CD4-positive, alpha-beta T cell treated with Interferon gamma for 1 hour (primary cell): ENCODE measurements around the gene KRT6A.
"Not testable (repeated sequence)": the region's sequence is repeated elsewhere in the genome, so short reads cannot be mapped to it uniquely, and the experiment has no call there.

Source experiments
- DNase-seq: peaks from one replicate; pipeline ENCODE4 v3.0.0-alpha.2; 2020

KRT6A gene

DNA sequence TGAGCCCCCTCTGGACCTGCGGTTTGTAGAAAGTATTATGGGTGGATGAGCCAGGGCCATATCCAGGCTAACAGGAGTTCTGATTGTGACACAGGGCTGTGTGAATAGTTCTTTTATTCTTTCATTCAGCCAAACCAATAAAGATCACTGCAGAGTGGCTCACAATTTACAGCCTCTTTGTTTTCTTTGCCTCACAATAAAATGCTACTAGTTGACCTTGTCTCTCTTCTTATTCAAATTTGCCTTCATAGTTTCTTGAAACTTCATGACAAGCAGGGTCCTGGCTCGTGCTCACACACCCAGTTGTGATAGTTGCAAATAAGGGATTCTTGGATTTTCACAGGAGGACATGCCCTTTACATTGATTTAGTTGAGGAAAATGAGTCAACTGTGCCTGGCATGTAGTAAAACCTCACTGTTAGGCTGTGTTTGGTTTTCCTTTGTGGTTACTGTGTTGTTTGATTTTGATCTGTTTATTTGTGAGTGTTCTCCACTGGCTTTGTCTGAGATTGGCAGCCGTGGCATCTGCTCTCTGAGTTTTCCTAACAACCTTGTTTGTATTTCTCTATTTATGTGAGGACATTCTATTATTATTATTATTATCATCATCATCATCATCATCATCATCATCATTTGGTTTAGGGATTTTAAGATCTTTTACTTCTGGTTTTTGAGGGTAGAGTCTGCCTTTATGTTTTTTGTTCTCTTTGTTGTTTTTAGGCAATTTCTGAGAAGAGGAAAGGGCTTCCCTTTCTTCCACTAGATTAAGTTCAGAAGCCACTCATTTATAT lies 38.5 kb downstream of the KRT6A start:
- DNase-seq, result no peak

DNA sequence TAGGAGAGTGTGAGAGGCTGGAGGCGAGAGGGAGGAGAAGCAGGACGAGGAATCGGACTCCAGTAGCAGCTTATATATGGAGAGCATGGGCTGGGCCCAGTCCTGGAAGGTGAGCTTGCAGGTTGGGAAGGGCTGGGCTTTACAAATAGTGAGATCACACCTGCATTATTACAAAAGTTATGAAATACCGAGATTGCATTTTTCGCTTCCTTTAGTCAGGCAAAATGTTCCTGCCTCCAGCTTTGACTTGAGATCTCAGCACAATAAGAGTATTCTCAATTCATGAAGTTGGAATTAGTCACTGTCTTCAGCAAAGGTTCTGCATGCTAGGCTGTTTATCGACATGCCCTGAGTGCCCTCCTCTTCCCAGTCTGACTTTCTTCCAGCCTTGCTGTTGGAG lies 41.0 kb downstream of the KRT6A start, which contains the start of gene KRT6B:
Gene KRT6B, minus strand, starts transcription at position 46 of the 400 bp plus-strand sequence. CDS start 68 bp downstream, outside the sequence.
- DNase-seq, result no peak

DNA sequence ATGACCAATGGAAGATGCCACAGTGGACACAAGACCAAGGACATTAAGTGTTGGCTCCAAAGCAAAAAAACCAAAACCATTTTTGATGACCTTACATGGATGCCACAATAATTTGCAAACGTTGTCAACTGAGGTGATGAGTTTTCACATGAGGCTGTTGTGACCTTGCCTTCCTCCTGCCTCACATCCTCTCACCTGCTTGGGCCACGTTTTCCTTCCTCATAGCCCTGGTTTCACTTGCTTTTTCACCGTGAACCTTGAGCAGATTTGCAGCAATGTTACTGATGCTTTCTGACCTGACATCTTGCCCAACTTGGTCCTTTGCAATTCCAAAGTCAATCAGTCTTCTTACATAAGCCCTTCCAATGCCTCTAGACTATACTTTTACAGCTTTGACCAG lies 44.8 kb downstream of the KRT6A start:
- DNase-seq, result no peak

DNA sequence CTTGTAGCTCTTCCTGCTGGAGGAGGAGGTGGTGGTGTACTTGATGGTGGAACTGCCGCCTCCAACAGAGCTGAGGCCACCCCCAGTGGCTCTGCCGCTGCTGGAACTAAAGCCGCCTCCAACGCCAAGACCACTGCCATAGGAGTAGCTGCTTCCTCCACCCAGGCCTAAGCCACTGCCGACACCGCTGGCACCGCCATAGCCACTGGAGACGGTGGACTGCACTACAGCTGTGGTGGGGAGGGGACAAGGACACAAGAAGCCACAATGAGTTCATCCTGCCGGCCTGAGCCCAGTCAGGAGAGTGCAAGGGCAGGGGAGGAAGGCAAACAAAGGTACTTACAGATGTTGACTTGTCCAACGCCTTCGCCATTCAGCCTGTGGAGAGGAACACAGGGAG lies 45.9 kb downstream of the KRT6A start:
- not testable (repeated sequence) for DNase-seq

DNA sequence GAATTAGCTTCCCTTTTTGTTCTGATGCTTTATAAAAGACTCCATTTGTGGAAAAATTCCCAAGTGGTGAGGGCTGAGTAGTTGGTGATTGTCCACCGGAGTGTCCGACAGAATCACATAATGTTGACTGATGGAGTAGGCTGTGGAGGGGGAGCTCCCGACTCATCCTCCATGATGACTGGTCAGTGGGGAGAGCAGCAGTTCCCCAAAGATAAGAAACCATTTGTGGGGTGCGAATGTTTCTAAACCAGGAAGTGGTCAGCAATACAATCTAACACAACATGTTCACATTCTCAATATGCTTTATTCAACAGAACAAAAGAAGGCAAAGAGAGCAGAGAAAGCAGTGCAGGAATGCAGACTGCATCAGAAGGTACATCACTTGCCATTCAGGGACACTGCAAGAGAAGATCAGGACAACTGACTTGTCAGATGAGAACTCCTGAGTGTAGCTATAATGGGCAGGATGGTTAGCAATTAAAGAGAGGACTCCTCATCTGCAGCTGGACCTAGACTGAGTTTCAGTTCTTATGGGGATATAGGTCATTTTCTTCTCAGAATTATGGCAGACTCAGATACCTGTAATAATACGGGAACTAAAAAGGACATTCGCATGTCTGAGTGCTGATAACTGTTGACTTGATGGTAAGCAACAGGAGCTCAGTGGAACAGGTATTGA lies 46.6 kb downstream of the KRT6A start:
- no peak for DNase-seq

DNA sequence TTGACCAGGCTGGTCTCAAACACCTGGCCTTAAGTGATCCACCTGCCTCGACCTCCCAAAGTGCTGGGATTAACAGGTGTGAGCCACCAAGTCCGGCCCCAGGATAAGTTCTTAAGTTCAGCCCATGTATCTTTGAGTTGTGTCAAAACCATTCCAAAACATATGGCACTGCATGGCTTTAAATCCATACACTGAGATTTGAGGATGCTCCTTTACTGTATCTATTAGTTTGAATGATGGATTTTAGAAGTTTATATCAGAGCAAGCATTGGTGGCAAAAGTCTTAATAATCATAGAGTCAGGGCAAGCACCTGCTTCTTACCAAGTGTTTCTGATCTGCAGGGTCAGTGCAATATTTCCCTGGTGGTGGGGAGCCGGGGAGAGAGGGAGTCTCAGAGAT lies 47.2 kb downstream of the KRT6A start:
- DNase-seq, result no peak

DNA sequence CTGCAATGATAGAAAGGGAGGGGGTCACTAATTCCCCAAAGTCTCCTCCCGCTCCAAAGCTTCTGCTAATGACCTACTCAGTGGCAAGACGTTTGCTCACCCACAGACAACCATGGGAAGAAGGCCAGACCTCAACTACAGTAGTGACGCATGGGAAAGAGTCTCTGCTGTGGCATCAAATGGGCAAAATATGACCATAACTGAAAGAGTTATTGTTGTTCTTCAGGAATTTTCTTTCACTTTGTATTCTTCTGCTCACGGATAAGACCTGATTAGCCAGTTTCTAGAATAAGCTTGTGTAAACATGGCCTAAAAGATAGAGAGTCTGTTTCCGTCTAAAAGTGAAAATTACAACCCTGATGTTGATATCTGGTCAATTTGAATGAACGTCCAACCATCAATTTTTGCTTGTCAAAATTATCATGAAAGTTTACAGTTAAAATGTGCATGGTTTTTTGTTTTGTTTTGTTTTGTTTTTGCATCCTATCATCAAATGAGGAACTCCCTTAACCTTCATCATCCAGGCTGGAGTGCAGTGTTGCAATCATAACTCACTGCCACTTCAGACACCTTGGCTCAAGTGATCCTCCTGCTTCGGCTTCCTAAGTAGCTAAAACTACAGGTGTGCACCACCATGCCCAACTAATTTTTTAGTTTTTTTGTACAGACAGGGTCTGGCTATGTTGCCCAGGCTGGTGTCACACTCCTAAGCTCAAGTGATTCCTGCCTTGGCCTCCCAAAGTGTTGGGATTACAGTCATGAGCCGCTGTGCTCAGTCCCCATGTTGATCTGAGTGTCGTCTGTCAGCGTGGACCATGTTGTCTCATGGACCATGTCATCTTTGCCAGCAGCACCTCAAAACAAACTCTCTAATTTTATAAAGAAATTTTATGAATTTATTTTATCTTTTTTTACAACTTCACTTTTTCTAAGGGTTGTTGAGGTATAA lies 48.1 kb downstream of the KRT6A start:
- no peak for DNase-seq

GRCh38 chr12:52443966-52444365 lies 49.1 kb downstream of the KRT6A start:
- no peak for DNase-seq

DNA sequence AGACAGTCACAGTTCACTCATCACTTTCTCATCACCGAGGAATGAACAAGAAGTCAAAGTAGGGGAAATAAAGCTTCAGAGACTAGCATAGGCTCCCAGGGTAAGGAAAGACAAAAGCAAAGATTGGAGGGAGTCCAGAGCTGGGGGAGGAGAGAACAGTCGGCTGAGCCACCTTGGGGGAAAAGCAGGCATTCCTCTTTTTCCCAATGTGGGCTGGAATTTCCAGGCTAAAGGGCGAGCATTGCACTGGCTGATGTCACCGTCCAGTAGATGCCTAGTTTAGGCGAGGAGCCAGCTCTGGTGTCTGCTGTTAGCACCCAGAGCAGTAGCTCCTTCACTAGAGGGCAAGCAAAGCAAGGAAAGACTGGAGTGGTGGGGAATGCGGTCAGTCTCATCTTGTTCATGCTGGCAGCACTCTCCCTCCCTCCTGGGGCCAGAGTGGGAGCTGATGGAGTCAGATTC lies 50.4 kb downstream of the KRT6A start:
- DNase-seq, result no peak

GRCh38 chr12:52441320-52441911 lies 51.6 kb downstream of the KRT6A start:
- no peak for DNase-seq

DNA sequence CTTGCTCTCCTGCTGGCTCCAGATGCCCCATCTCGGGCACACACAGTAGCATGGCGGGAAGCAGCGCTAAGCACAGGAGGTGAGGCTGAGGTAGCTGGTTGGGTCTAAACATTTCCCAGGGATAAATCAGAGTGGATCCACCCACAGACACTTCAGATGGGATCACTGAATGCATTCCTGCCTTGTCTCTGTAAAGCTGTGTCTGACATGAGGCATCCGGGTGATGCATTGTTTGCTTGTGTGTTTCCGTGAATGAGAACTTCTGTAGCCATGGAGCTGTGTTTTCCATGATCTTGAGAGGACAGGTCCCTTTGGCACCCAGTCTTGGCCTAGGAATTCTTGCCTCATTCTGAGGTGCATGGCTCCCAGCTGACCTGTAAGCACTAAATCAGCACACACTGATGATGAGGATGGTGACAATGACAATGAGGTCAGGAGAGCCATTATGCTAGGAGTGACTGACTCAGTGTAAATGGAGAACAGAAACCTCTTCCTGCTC lies 52.2 kb downstream of the KRT6A start:
- DNase-seq, result no peak

GRCh38 chr12:52439845-52440244 lies 53.2 kb downstream of the KRT6A start:
- DNase-seq, result no peak

DNA sequence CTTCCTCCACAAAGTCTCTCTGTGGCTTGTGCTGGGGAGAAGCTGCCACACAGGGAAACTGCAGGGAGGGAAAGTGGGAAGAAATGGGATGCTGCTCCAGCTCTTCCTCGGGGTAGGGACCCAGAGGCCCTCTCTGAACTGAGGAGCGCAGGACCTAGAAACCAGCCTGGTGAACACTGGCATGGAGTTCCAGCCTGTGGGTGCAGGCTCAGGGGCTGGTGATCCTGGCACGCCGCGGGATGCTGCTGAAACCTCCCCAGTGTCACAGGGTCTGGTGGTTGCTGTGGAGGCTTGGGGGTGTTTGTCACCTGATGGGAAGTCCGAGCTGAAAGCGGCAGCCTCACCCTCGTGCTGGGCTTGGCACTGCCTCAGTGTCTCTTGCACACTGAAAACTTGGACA lies 53.6 kb downstream of the KRT6A start:
- DNase-seq, result no peak

- no peak for DNase-seq
Observed at GRCh38 chr12:52438305-52439301, 54.5 kb downstream of the KRT6A start.

- no peak for DNase-seq
Observed at GRCh38 chr12:52437508-52437907, 55.5 kb downstream of the KRT6A start.
